ENCODE data around the gene KCNH2.

KCNH2 gene

GRCh38 chr7:150945853-150946420, 32.2 kb downstream of the KCNH2 start:
- DNase-seq = no peak

- no peak for DNase-seq
Measured at GRCh38 chr7:150945171-150945852, 32.8 kb downstream of the KCNH2 start.

DNA sequence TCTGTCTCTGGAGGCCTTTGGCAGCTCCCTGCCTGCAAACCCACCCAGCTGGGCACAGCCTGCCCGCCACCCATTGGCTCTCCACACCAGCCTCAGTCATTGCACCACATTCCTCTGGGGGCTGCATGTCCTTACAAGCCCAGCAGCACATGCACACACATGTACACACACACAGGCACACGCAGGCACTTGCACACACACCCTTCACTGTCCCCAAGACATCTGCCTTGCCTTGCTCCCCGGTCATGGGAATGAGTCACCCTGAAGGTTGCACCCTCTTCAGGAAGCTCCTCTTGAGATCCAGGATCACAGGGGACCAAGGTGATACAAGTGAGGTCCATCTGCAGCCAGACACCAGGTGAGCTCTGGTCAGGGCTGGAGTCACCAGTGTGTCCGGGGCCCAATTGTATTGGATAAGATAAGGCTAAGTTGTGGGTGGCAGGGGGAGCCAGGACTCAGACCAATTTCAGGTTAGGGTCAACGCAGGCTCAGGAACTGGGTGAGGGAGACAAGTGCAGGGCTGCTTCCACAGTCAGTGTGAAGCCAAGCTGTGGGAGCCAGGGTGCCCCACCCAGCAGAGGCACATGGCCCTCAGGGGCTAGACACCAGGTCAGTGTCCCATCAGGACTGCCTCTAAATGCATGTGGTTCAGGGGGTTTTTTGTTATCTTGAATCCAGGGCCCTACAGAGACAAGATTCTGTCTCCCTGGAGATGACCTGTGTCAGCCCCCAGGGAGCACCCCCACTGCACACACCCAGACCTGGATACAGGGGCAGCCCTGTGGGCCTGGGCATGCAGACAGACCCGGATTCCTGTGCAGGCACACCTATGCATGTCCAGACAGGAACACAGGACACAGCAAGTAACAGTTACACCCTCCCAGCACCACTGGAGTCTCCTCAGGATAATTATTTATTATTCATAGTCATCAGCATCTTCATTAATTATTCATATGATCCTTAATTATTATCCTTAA, 33.8 kb downstream of the KCNH2 start:
- DNase-seq = no peak

DNA sequence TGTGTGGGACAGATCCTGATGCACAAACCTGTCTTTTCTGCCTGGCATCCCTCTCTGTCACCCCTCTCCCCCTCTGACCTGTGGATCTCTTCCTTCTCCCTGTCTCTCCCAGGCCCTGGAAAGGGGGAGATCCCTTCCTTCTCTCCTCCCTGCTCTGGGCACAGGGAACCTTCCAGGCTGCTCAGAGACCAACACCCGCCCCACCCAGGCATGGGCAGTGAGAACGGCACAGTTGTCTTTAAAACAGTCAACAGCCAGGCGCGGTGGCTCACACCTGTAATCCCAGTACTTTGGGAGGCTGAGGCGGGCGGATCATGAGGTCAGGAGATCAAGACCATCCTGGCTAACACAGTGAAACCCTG, 34.7 kb downstream of the KCNH2 start:
- DNase-seq = no peak

DNA sequence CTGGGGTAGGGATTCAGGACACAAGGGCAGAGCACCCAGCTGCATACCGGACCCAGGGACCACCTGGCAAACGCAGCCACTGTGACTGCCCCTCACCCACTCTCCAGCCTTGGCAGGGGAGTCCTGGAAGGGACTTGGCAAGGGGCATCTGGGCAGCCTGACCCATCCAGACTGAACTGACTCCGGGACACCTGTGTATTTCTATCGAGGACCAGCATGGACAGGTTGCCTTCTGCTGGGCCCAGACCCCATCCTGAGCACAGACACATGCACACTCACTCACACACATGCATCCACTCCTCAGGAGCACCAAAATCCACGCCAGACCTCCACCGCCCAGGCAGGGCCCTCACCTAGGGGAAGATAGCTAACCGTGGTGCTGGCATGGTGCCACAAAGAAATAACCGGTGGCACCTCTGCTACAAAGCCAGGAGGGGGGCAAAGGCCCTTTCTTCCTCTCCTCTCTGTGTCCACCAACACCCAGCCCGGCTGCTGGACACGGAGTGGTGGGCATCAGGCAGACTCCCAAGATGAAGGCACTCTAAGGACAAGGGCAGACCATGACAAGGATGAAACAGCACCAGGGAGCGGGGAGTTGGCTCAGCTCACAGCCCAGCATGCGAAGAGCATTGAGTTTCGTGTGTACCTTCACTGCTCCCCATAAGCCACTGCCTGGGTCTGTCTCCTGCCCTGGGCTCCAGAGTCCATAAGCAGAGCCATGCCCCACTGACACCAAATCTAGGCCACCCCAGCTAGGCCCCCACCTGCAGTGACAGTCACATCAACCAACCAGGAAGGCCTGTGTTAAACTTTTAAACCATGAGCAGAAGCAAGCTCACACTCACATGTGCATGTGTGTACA, 35.3 kb downstream of the KCNH2 start:
- no peak for DNase-seq

GRCh38 chr7:150942001-150942590, 36.0 kb downstream of the KCNH2 start:
- DNase-seq = peak; percentile 84

GRCh38 chr7:150941351-150942000, 36.6 kb downstream of the KCNH2 start:
- no peak for DNase-seq

DNA sequence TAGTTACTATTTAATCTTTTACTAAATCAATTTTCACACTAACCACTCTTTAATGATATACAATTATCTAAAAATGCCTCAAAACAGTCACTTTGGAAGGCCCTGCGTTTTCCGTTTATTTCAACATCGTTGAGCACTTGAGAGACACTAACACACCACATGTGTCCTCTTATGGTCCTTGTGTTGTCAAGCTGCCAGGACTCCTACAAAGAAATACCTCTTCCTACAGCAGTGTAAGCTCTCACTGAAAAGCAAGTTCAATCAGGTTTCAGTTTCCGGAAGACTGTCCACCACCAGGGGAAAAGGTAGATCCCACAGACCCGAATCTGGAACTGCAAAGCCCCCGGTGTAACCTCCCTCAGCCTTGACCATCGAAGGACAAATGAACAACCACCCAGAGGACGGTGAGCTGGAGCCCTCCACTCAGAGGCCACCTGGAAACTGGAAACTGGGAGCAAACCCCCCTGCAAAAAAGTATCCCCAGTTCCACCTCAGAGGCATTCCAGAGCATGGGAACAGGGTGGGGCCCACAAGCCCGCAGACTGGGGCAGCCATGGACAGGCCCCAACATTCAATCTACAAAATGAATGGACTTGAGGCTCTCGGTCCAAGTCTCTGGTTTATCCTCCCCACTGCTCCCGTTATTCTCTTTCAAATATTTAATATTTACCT, 37.6 kb downstream of the KCNH2 start:
- DNase-seq = no peak

DNA sequence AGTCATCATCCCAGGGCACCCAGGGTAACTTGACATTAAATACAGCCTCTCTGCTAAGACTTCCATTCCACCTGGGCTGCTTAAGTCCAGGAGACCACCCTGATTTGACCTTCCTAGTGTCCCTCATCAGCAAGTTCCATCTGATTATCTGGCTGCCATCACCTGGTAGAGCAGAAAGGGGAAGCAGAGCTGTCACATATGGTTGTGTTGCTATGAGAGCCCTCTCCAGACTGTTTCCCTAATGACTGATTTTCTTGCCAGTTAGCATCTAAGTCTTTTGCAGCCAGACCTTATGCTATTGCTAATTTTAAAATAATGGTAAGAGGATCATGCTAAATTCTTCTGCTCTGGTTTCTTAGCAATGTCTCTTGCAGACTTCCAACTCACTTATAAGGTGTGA, 38.7 kb downstream of the KCNH2 start:
- DNase-seq = no peak

DNA sequence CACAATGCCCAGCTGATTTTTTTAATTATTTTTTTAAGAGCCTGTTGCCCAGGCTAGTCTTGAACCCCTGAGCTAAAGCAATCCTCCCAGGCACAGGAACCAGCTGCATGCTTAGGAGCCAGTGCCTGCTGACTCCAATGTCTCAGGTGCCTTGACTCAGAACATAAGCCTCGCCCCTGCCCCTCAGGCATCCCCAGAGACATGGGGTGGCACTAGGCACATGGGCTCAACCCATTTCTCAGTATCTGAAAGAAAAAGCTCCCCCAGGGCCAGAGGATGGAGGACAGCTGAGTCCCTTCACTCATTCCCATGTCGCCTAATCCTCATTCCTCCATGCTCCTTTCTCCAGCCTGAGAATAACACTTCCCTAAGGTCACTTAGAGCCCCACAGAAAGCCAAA, 39.1 kb downstream of the KCNH2 start:
- DNase-seq = no peak

GRCh38 chr7:150938566-150938965, 39.6 kb downstream of the KCNH2 start:
- no peak for DNase-seq

GRCh38 chr7:150937848-150938561, 40.1 kb downstream of the KCNH2 start:
- peak; percentile 88 for DNase-seq

- no peak for DNase-seq
Measured at GRCh38 chr7:150936018-150936417, 42.1 kb downstream of the KCNH2 start.

DNA sequence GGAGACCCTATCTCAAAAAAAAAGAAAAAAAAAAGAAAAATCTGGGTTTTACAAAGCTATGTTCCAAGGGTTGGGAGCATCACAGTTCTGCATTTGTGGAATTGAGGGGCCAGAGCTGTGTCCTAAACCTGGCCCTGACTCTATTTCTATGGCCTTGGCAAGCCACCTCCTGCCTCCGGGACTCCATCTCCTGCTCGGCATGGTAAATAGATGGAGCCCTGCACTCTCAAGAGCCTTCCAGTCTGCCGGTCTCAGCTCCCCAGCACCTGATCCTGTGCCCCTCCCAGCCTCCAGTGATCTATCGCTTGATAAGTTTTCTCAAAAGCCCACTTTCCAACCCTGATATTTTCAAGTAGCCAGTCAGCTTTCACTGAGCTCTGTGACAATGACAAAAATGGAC, 43.0 kb downstream of the KCNH2 start:
- no peak for DNase-seq

- DNase-seq = peak; percentile 52
Measured at GRCh38 chr7:150934045-150934766, 43.9 kb downstream of the KCNH2 start.

GRCh38 chr7:150931199-150931869, 46.8 kb downstream of the KCNH2 start:
- DNase-seq = peak; percentile 79

- DNase-seq = no peak
Measured at GRCh38 chr7:150928541-150928940, 49.6 kb downstream of the KCNH2 start.

GRCh38 chr7:150927956-150928344, 50.2 kb downstream of the KCNH2 start:
- peak; percentile 47 for DNase-seq

Measured in NCI-H69 (cell line).